T-helper 1 cell treated with Interleukin-12 subunit alpha and Interleukin-12 subunit beta and Interleukin-4 antibody, amounts not matched to agents 30 μg/mL and 1 μg/mL, for 36 hours (primary cell): Measurements from ENCODE around the gene PACSIN3.

ENCODE experiments used
- H3K27ac Mint-ChIP-seq: one replicate; pipeline ENCODE4 v1.8.0; 2021; ENCODE audit warnings: mild to moderate bottlenecking, mixed read lengths
- H3K27me3 Mint-ChIP-seq: one replicate; pipeline ENCODE4 v1.8.0; 2021; ENCODE audit warnings: low read depth, mixed read lengths
- H3K36me3 Mint-ChIP-seq: one replicate; pipeline ENCODE4 v1.8.0; 2021; ENCODE audit warnings: low read depth, mixed read lengths
- H3K4me1 Mint-ChIP-seq: one replicate; pipeline ENCODE4 v1.8.0; 2021; ENCODE audit warnings: low read depth, mixed read lengths
- H3K4me3 Mint-ChIP-seq: one replicate; pipeline ENCODE4 v1.8.0; 2021; ENCODE audit warnings: mild to moderate bottlenecking, moderate library complexity, mixed read lengths
- H3K9me3 Mint-ChIP-seq: one replicate; pipeline ENCODE4 v1.8.0; 2021; ENCODE audit warnings: mixed read lengths

PACSIN3 gene

DNA sequence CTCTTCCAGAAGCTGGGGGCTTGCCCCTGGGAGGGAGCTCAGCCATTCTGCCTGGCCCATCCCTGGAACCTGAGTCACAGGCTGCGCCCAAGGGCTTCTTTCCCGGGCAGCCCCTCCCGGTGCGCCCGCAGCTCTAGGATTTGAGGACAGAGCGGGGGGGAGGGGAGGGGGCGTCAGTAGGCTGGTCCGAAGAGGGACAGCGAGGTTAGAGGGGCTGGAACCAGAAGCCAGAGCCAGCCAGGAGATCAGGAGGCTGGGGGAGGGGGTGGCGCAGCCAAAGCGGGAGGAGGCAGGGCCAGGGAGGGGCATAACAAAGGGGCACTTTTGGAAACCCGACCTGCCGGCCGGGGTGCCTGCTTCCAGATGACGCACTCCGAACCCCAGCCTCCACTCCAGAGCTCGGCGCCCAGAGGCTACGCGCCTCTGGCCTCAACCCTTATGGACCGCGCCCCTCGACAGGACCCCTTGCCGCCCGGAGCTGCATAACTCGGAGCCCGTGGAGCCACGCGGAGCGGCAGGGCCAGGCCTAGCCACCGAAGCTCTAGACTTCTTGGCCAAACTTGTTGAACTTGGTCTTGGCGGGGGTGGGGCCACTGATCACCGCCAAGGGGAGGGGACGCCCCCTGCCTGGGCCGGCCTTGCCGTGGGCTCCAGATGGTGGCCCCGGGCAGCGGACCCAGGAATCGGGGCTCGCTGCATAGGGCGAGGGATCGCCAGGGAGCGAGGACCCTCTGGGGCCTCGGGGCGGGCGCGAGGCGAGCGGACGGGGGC lies 744 bp downstream of the PACSIN3 start:
- peaks cover 34% of the 10 kb centered on the region for H3K27me3 Mint-ChIP-seq
- H3K4me3 Mint-ChIP-seq = no peak overlapping the region
- H3K4me1 Mint-ChIP-seq = peaks cover 5% of the 10 kb centered on the region
- no peaks in the 10 kb centered on the region for H3K9me3 Mint-ChIP-seq
- H3K36me3 Mint-ChIP-seq = no peaks in the 10 kb centered on the region
- H3K27ac Mint-ChIP-seq = no peak overlapping the region

DNA sequence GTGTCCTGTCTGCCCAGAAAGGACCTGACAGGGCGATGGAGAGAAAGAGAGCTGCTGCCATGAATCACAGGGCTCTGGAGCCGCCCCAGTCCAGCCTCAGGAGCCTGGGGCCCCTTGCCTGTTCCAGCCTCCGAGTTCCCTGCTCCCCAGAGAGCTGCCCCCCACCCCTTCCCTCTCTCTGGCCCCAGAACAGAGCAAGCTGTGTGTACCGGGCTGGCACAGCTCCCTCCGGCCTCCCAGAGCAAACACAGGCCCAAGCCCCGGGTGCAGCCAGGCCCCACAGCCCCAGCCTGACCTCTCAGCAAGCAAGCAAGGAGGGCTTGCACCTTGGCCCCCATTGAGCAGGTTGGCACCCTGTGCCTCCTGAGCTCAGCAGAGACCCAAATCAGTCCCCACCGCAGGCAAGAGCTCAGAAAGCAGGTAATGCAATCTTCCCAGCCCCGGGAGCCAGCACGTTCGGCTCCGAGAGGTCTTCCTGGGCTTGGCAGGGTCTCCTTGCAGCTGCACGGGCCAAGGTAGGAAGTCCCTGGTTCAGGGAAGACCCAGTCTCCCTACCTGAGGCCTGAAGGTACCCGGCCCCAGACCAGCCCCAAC lies 1.4 kb downstream of the PACSIN3 start:
- Mint-ChIP-seq H3K9me3 (no peaks in the 10 kb centered on the region), H3K27me3 (peaks cover 34% of the 10 kb centered on the region), H3K4me1 (peaks cover 5% of the 10 kb centered on the region), H3K36me3 (no peaks in the 10 kb centered on the region), H3K27ac (no peak overlapping the region), H3K4me3 (no peak overlapping the region)

DNA sequence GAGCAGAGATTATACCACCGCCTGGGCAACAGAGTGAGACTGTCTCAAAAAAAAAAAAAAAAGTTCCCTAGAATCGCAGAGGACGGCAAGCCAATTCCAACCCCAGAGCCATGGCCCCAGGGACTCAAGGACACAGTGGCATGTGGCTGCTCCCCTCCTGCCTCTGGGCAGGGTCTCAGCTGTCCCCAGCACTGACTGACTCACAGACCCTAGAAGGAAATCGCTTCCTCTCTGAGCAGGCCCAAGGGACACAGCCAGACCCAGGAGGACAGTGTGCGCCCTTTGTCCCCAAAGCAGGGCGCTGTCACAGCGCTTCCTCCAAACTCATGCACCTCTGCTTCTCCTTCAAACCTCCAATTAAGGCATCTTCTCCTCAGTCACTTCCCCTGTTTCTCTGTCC lies 2.3 kb downstream of the PACSIN3 start:
- H3K36me3 Mint-ChIP-seq = no peaks in the 10 kb centered on the region
- H3K4me1 Mint-ChIP-seq = peaks cover 10% of the 10 kb centered on the region
- H3K4me3 Mint-ChIP-seq = no peak overlapping the region
- H3K27me3 Mint-ChIP-seq = peaks cover 27% of the 10 kb centered on the region
- H3K9me3 Mint-ChIP-seq = no peaks in the 10 kb centered on the region
- H3K27ac Mint-ChIP-seq = no peak overlapping the region

DNA sequence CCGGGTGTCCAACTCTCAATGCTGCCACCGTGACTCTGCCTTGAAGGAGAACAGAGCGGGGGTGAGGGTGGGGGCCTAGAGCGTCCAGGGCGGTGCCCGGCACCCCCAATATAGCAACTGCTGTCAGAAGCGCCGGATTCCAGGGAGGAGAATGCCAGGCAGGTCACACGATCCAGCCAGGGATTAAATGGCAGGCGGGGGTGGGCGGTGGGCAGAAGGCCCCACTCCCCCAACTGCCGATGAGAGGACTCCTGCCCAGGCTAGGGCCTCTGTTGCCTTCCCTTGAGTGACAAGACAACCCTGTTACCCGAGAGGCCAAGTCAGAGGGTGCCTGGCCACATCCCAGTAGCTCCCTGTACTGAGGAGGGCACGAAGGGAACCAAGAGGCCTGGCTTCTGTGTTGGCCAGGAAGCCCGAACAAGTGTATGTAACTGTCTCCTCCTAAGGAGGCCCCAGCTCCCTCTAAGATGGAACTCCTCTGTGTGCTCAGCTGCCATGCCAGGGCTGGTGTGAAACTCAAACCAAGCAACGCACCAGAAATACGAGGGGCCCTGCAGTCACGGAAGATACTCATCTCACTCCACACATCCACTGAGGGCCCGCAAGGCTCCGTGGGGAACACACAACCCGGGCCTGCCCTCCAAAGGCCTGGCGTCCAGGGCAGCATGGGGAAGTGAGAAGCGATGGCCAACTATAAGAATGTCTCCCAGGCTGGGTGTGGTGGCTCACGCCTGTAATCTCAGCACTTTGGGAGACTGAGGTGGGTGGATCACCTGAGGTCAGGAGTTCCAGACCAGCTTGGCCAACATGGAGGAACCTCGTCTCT lies 3.0 kb downstream of the PACSIN3 start:
- Mint-ChIP-seq H3K27me3 (peaks cover 20% of the 10 kb centered on the region), H3K4me1 (peaks cover 10% of the 10 kb centered on the region), H3K36me3 (no peaks in the 10 kb centered on the region), H3K4me3 (no peak overlapping the region), H3K27ac (no peak overlapping the region), H3K9me3 (no peaks in the 10 kb centered on the region)

DNA sequence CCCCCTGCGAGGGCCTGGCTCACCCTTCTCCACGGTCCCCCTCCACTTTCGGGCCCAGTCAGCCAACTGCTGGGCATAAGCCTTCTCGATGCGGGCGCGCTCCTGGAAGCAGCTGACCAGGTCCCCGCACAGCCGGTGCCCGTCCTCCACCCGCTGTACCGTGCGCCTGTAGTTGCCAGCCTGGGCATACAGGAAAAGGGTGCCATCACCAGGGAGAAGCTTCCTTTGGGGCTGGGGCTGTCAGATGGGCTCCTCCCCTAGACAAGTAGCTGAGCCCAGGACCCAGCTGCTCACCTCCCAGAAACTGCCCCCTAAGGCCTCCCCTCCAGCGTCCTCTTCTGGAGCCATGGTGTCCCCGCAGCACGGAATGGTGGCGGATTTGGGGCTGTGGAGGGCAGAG lies 3.9 kb downstream of the PACSIN3 start:
- no peak overlapping the region for H3K27ac Mint-ChIP-seq
- no peaks in the 10 kb centered on the region for H3K36me3 Mint-ChIP-seq
- H3K4me3 Mint-ChIP-seq = no peak overlapping the region
- H3K9me3 Mint-ChIP-seq = no peaks in the 10 kb centered on the region
- H3K27me3 Mint-ChIP-seq = peaks cover 11% of the 10 kb centered on the region
- H3K4me1 Mint-ChIP-seq = peaks cover 15% of the 10 kb centered on the region

DNA sequence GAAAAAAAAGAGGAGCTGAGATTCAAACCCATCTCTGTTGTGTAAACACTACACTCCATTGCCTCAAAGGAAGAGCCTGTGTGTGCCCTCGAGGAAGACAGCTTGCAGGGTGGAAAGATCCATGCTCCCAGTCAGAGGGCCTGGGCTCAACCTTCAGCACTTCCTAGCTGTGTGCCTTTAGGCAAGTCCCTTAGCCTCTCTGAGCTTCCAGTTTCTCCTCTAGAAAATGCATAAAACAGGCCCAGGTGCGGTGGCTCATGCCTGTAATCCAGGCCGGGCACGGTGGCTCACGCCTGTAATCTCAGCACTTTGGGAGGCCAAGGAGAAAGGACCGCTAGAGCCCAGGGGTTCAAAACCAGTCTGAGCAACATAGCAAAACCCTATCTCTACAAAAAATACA lies 5.0 kb downstream of the PACSIN3 start:
- Mint-ChIP-seq H3K27ac (no peak overlapping the region), H3K4me3 (no peak overlapping the region), H3K9me3 (no peaks in the 10 kb centered on the region), H3K36me3 (peaks cover 2% of the 10 kb centered on the region), H3K27me3 (peaks cover 5% of the 10 kb centered on the region), H3K4me1 (peaks cover 13% of the 10 kb centered on the region)

DNA sequence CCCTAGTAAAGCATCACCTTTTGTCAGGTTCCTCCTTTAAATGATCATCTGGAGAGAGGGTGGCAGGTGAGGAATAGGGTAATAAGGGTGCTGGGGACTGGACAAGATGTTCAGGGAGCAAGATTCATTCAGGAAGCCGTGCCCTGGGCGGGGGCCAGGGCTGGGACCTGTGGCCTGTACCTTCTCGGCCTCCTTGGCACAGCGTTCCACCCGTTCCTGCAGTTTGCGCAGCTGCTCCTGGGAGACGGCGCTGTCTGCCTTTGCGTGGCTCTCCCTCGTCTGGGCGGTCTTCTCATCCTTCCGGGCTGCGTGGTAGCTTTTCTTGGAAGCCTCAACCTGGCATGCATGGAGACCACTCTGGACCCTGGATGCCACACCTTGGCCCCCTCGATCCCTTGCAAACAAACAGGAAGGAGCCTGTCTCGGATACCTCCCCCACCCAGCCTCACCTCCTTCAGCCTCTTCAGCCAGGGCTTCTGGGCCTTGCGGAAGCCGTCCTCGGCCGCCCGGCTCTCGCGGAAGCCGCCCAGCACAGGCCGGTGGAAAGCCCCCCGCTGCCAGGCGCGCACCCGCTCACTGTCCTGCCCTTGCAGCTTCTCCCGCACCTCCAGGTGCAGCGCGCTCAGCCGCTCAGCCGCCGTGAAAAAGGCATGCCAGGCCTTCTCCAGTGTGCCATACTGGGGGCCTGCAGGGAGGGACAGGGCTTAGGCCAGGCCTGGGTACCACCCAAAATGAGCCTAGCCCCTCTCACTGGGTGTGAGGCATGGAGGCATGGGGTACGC lies 6.0 kb downstream of the PACSIN3 start:
- H3K27me3 Mint-ChIP-seq = peaks cover 5% of the 10 kb centered on the region
- peaks cover 22% of the 10 kb centered on the region for H3K4me1 Mint-ChIP-seq
- H3K27ac Mint-ChIP-seq = no peak overlapping the region
- peaks cover 2% of the 10 kb centered on the region for H3K36me3 Mint-ChIP-seq
- H3K9me3 Mint-ChIP-seq = no peaks in the 10 kb centered on the region
- H3K4me3 Mint-ChIP-seq = no peak overlapping the region

DNA sequence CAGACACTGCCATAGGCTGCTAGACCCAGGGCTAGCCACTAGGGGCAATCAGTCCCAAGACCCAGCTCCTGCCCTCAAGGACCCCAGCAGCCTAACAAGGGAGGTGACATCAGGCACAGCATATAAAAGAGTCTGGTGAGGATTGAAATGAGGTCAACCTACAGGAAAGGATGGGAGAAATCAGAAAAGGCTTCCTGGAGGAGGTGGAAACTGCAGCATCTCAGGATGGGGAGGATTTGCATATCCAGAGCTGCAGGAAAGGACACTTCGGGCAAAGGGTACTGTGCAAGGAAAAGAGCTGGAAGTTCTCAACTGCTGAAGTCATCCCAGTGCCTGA lies 6.6 kb downstream of the PACSIN3 start:
- peaks cover 22% of the 10 kb centered on the region for H3K4me1 Mint-ChIP-seq
- H3K9me3 Mint-ChIP-seq = no peaks in the 10 kb centered on the region
- no peak overlapping the region for H3K4me3 Mint-ChIP-seq
- H3K27ac Mint-ChIP-seq = no peak overlapping the region
- H3K36me3 Mint-ChIP-seq = peaks cover 2% of the 10 kb centered on the region
- peaks cover 5% of the 10 kb centered on the region for H3K27me3 Mint-ChIP-seq

DNA sequence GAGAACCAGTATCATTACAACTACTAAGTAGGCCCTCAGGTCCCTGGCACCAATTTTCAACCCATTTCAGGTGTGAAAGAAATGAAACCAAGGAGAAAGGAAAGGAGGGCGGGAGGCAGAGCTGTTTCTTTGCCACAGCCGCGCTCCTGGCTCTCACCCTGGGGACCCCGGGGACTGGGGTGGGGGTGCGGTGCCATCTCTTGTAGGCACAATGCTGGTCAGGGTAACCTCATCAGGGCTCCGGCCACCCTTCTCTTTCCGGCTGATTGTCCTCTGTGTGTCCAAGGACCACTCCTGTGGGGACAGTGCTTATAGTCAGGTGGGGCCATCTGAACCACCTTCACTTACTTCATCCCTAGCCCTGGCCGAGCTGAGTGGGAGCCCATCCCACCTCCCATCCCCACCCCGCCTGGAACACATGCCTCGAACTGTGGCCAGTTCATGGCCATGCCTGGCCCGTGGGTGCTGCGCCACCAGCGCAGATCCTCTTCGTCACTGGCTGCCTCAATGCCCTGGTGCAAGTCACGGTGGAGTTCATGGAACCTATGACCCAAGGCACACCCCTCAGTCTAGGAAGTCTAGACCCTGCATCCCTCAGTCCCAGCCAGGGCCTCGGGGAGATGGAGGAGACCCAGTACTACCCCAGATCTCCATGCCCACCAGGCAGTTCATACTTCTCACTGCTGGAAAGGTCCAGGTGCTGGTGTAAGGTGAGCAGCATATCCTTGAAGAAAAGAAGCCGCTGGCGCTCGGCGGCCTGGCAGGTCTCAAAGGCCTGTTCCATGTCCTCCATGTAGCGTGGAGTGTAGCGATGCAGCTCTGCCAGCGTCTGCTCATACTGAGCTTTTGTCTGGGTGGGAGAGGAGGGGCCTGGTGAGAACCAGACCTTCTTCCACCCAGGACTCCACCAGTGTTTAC lies 7.2 kb downstream of the PACSIN3 start:
- Mint-ChIP-seq H3K36me3 (peaks cover 2% of the 10 kb centered on the region), H3K27ac (no peak overlapping the region), H3K4me1 (peaks cover 23% of the 10 kb centered on the region), H3K27me3 (peaks cover under 1% of the 10 kb centered on the region), H3K4me3 (no peak overlapping the region), H3K9me3 (no peaks in the 10 kb centered on the region)

DNA sequence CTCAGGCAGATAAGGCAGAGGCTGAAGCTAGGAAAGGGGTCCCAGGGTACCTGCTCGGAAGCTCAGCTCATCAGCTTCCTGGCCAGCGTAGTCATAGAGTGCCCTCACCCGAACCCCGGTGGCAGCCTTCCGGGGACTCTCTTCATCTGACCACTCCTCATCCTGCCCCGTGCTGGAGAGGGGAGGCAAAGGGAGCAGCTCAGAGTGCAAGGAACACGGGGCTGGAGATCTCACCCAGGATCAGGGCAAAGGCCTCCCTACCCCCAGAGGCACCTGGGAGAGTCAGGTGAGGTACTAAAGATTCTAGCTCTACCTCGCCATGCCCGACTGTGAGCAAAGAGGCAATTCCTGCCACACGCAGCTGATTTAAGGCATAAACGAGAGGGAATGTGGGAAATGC lies 7.9 kb downstream of the PACSIN3 start:
- no peaks in the 10 kb centered on the region for H3K9me3 Mint-ChIP-seq
- H3K27me3 Mint-ChIP-seq = no peaks in the 10 kb centered on the region
- H3K4me1 Mint-ChIP-seq = peaks cover 28% of the 10 kb centered on the region
- H3K27ac Mint-ChIP-seq = no peak overlapping the region
- peaks cover 5% of the 10 kb centered on the region for H3K36me3 Mint-ChIP-seq
- no peak overlapping the region for H3K4me3 Mint-ChIP-seq

DNA sequence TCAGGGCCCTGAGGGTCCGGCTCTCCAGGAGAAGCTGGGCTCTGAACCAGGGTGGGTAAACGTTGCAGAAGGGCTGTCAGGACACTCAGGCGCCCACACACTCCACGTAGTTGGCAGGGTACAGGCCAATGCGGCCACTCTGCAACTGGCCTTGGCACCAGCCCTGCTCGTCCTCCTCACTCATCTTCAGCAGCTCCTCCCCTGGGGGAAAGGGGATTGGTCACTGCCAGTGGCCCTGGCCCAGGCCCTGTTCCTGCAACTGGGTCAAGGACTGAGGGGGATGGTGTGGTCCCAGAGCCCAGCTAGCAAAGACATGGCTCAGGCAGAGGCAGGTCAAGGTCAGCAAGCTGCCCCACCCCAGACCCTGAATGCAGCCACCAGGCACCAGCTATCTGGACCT lies 8.4 kb downstream of the PACSIN3 start:
- peaks cover 9% of the 10 kb centered on the region for H3K36me3 Mint-ChIP-seq

DNA sequence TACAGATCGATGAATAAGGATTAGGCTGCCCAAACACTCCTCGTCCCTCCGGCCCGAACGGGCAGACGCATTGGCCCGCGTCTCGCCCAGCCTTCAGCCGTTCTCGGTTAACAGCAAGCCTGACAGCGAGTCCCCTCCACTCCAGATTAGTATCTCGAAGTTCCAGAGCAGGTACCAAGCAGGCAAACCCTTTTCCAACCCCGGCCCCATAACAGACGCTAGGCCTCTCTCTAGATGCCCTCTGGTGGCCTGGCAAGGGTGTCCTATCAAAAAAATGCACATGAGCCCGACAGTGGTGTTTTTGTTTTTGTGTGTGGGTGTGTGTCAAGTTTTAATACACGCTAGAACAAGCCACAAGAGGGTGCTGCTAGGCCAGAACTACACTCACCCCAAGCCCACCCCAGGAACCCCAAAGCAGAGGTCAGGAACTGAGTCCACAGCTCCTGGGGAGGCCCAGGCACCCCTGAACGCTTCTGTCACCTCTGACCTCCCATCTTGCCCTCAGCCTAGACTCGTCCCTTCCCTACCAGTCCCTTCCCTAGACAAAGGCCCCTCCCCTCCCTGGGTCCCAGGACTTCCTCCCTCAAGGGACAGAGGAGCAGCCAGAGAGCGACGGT lies 8.9 kb downstream of the PACSIN3 start:
- Mint-ChIP-seq H3K27ac (peak overlapping the region; percentile 99), H3K36me3 (peaks cover 9% of the 10 kb centered on the region), H3K4me1 (peaks cover 32% of the 10 kb centered on the region)

More for the DNA sequence above, 8.4 kb downstream of the PACSIN3 start:
- Mint-ChIP-seq H3K27ac (peak overlapping the region; percentile 99), H3K4me1 (peaks cover 29% of the 10 kb centered on the region), H3K9me3 (no peaks in the 10 kb centered on the region), H3K4me3 (peak overlapping the region; percentile 97), H3K27me3 (no peaks in the 10 kb centered on the region)

More for the DNA sequence above, 8.9 kb downstream of the PACSIN3 start:
- Mint-ChIP-seq H3K4me3 (peak overlapping the region; percentile 97), H3K27me3 (no peaks in the 10 kb centered on the region), H3K9me3 (no peaks in the 10 kb centered on the region)
